Adipocyte (in vitro differentiated cells): ENCODE results near the gene OR7D2.
"Not testable (repeated sequence)": the region's sequence is repeated elsewhere in the genome, so short reads cannot be mapped to it uniquely, and the experiment has no call there.

Source experiments
- DNase-seq: peaks from one replicate; pipeline ENCODE4 v3.0.0-alpha.2; 2015; ENCODE audit warnings: low read depth
- H3K27me3 ChIP-seq: replicated peaks from 2 replicates; pipeline ENCODE4 v1.7.0; 2013; ENCODE audit warnings: mild to moderate bottlenecking, low read length, moderate library complexity; ENCODE audit not compliant: control insufficient read depth, insufficient read depth
- H3K36me3 ChIP-seq: 2 replicates; pipeline ENCODE4 v1.7.0; 2013; ENCODE audit warnings: low read length, mild to moderate bottlenecking, moderate library complexity; ENCODE audit not compliant: control insufficient read depth, insufficient read depth, severe bottlenecking
- H3K4me1 ChIP-seq: 2 replicates; pipeline ENCODE4 v1.7.0; 2013; ENCODE audit warnings: mild to moderate bottlenecking, low read length, moderate library complexity; ENCODE audit not compliant: control insufficient read depth, insufficient read depth
- H3K4me3 ChIP-seq: 2 replicates; pipeline ENCODE4 v1.7.0; 2013; ENCODE audit warnings: mild to moderate bottlenecking, low read length, moderate library complexity
- H3K9ac ChIP-seq: 2 replicates; pipeline ENCODE4 v1.7.0; 2013; ENCODE audit warnings: mild to moderate bottlenecking, low read length, moderate library complexity
- H3K9me3 ChIP-seq: 2 replicates; pipeline ENCODE4 v1.7.0; 2013; ENCODE audit warnings: mild to moderate bottlenecking, low read length, moderate library complexity; ENCODE audit not compliant: control insufficient read depth

OR7D2 gene

GRCh38 chr19:9155591-9155990 is 23.2 kb upstream of the OR7D2 start:
- H3K4me3 ChIP-seq: no peak overlapping the region
- H3K4me1 ChIP-seq: no peaks in the 10 kb centered on the region
- H3K27me3 ChIP-seq: no peaks in the 10 kb centered on the region
- peaks cover 49% of the 10 kb centered on the region for H3K9me3 ChIP-seq
- H3K36me3 ChIP-seq: peaks cover 68% of the 10 kb centered on the region
- H3K9ac ChIP-seq: no peak overlapping the region
- no peak for DNase-seq

GRCh38 chr19:9156304-9156703 is 22.5 kb upstream of the OR7D2 start:
- peaks cover 75% of the 10 kb centered on the region for H3K36me3 ChIP-seq

GRCh38 chr19:9159891-9160290 is 18.9 kb upstream of the OR7D2 start:
- no peaks in the 10 kb centered on the region for H3K27me3 ChIP-seq
- H3K9me3 ChIP-seq: peaks cover 60% of the 10 kb centered on the region
- H3K9ac ChIP-seq: no peak overlapping the region
- H3K4me1 ChIP-seq: no peaks in the 10 kb centered on the region
- DNase-seq: no peak
- peak overlapping the region; percentile 31 for H3K4me3 ChIP-seq
- H3K36me3 ChIP-seq: peaks cover 87% of the 10 kb centered on the region

More at GRCh38 chr19:9156304-9156703, 22.5 kb upstream of the OR7D2 start:
- Histone ChIP-seq H3K9ac (no peak overlapping the region), H3K4me1 (no peaks in the 10 kb centered on the region), H3K9me3 (peaks cover 56% of the 10 kb centered on the region), H3K27me3 (no peaks in the 10 kb centered on the region), H3K4me3 (no peak overlapping the region)
- no peak for DNase-seq

GRCh38 chr19:9161427-9161826 is 17.4 kb upstream of the OR7D2 start:
- no peaks in the 10 kb centered on the region for H3K27me3 ChIP-seq
- H3K4me3 ChIP-seq: peak overlapping the region; percentile 45
- H3K36me3 ChIP-seq: peaks cover 89% of the 10 kb centered on the region
- no peaks in the 10 kb centered on the region for H3K4me1 ChIP-seq
- H3K9ac ChIP-seq: no peak overlapping the region
- H3K9me3 ChIP-seq: peaks cover 55% of the 10 kb centered on the region
- DNase-seq: no peak

GRCh38 chr19:9165261-9165660 is 13.5 kb upstream of the OR7D2 start:
- Histone ChIP-seq H3K36me3 (peaks cover 62% of the 10 kb centered on the region), H3K9ac (no peak overlapping the region), H3K4me1 (no peaks in the 10 kb centered on the region), H3K9me3 (peaks cover 34% of the 10 kb centered on the region), H3K27me3 (no peaks in the 10 kb centered on the region), H3K4me3 (no peak overlapping the region)
- DNase-seq: no peak

- peaks cover 46% of the 10 kb centered on the region for H3K36me3 ChIP-seq
- peaks cover 18% of the 10 kb centered on the region for H3K9me3 ChIP-seq
- H3K4me1 ChIP-seq: peaks cover 11% of the 10 kb centered on the region
- H3K4me3 ChIP-seq: no peak overlapping the region
- H3K27me3 ChIP-seq: no peaks in the 10 kb centered on the region
- no peak overlapping the region for H3K9ac ChIP-seq
- DNase-seq: no peak
Observed at GRCh38 chr19:9166846-9167245, 11.9 kb upstream of the OR7D2 start.

GRCh38 chr19:9171393-9171991 is 7.3 kb upstream of the OR7D2 start:
- no peak overlapping the region for H3K4me3 ChIP-seq
- no peak for DNase-seq
- peaks cover 9% of the 10 kb centered on the region for H3K36me3 ChIP-seq
- no peaks in the 10 kb centered on the region for H3K27me3 ChIP-seq
- no peaks in the 10 kb centered on the region for H3K9me3 ChIP-seq
- H3K9ac ChIP-seq: no peak overlapping the region
- H3K4me1 ChIP-seq: peaks cover 17% of the 10 kb centered on the region

GRCh38 chr19:9175326-9175725 is 3.5 kb upstream of the OR7D2 start:
- Histone ChIP-seq H3K9me3 (no peaks in the 10 kb centered on the region), H3K9ac (no peak overlapping the region), H3K4me3 (no peak overlapping the region), H3K27me3 (no peaks in the 10 kb centered on the region), H3K36me3 (no peaks in the 10 kb centered on the region), H3K4me1 (peaks cover 17% of the 10 kb centered on the region)
- DNase-seq: no peak

GRCh38 chr19:9183000-9183399 is 4.2 kb downstream of the OR7D2 start:
- DNase-seq: no peak
- Histone ChIP-seq H3K27me3 (no peaks in the 10 kb centered on the region), H3K9me3 (no peaks in the 10 kb centered on the region), H3K4me1 (no peaks in the 10 kb centered on the region), H3K36me3 (no peaks in the 10 kb centered on the region), H3K4me3 (no peak overlapping the region), H3K9ac (no peak overlapping the region)

- no peaks in the 10 kb centered on the region for H3K36me3 ChIP-seq
- H3K4me3 ChIP-seq: no peak overlapping the region
- no peaks in the 10 kb centered on the region for H3K4me1 ChIP-seq
- H3K27me3 ChIP-seq: no peaks in the 10 kb centered on the region
- peaks cover 4% of the 10 kb centered on the region for H3K9me3 ChIP-seq
- no peak for DNase-seq
- no peak overlapping the region for H3K9ac ChIP-seq
Observed at GRCh38 chr19:9187191-9187590, 8.4 kb downstream of the OR7D2 start.

- no peak overlapping the region for H3K4me3 ChIP-seq
- H3K27me3 ChIP-seq: no peaks in the 10 kb centered on the region
- no peaks in the 10 kb centered on the region for H3K36me3 ChIP-seq
- DNase-seq: no peak
- H3K9ac ChIP-seq: no peak overlapping the region
- no peaks in the 10 kb centered on the region for H3K4me1 ChIP-seq
- peaks cover 7% of the 10 kb centered on the region for H3K9me3 ChIP-seq
Observed at GRCh38 chr19:9189535-9189934, 10.8 kb downstream of the OR7D2 start.

- H3K36me3 ChIP-seq, DNase-seq, H3K9ac ChIP-seq, H3K9me3 ChIP-seq, H3K27me3 ChIP-seq, H3K4me1 ChIP-seq, H3K4me3 ChIP-seq: not testable (repeated sequence)
Observed at GRCh38 chr19:9198044-9198443, 19.3 kb downstream of the OR7D2 start.
